GM23338 (cell line): ENCODE data around the gene SPHK1. TPM values are rescaled to one million over a fixed set of nuclear protein-coding genes. Genes with fewer than 3 reads are reported as not detected.

Source experiments
- ATAC-seq: fragments of 200-7000 bp; cut with Tn5 transposase; 3 replicates; pipeline ENCODE4 v1.9.1; 2020
- DNase-seq: peaks from one replicate; pipeline ENCODE4 v3.0.0-alpha.2; 2015; ENCODE audit warnings: low spot score
- H2AFZ ChIP-seq: fragments of 200-600 bp; sonication (generic); 2 replicates; pipeline ENCODE4 v1.8.0; 2016; ENCODE audit warnings: antibody characterized with exemption, mild to moderate bottlenecking, moderate library complexity
- H3F3A ChIP-seq: fragments of 200-600 bp; sonication (generic); replicated peaks from 2 replicates; pipeline ENCODE4 v1.8.0; 2017; ENCODE audit warnings: antibody characterized with exemption, mixed run types, low read depth
- H3K27ac ChIP-seq: fragments of 200-600 bp; sonication (generic); 2 replicates; pipeline ENCODE4 v1.6.1; 2016; ENCODE audit warnings: low read depth
- H3K27me3 ChIP-seq: fragments of 200-600 bp; sonication (generic); 2 replicates; pipeline ENCODE4 v1.8.0; 2016; ENCODE audit warnings: mild to moderate bottlenecking, mixed run types, moderate library complexity; ENCODE audit not compliant: insufficient read depth
- H3K36me3 ChIP-seq: fragments of 200-600 bp; sonication (generic); 2 replicates; pipeline ENCODE4 v1.8.0; 2016; ENCODE audit warnings: mild to moderate bottlenecking; ENCODE audit not compliant: insufficient read depth
- H3K4me1 ChIP-seq: fragments of 200-600 bp; sonication (generic); 2 replicates; pipeline ENCODE4 v1.8.0; 2016; ENCODE audit warnings: mild to moderate bottlenecking, moderate library complexity; ENCODE audit not compliant: insufficient read depth
- H3K4me2 ChIP-seq: fragments of 200-600 bp; sonication (generic); 2 replicates; pipeline ENCODE4 v1.7.1; 2017; ENCODE audit warnings: mixed run types
- H3K4me3 ChIP-seq: fragments of 200-600 bp; sonication (generic); 2 replicates; pipeline ENCODE4 v1.6.1; 2016; ENCODE audit warnings: mixed run types
- H3K79me2 ChIP-seq: fragments of 200-600 bp; sonication (generic); replicated peaks from 2 replicates; pipeline ENCODE4 v1.8.0; 2017; ENCODE audit warnings: mild to moderate bottlenecking; ENCODE audit not compliant: insufficient read depth
- H3K9me2 ChIP-seq: fragments of 200-600 bp; sonication (generic); 2 replicates; pipeline ENCODE4 v1.8.0; 2017; ENCODE audit not compliant: insufficient read depth
- H4K20me1 ChIP-seq: fragments of 200-600 bp; sonication (generic); replicated peaks from 2 replicates; pipeline ENCODE4 v1.8.0; 2017; ENCODE audit warnings: mild to moderate bottlenecking; ENCODE audit not compliant: insufficient read depth
- H3K27ac Mint-ChIP-seq: 2 replicates; pipeline ENCODE4 v1.8.0; 2020; ENCODE audit warnings: inconsistent platforms, mild to moderate bottlenecking, moderate library complexity, mixed read lengths
- H3K27me3 Mint-ChIP-seq: 3 replicates; pipeline ENCODE4 v1.8.0; 2022; ENCODE audit warnings: low read depth, mild to moderate bottlenecking, moderate library complexity, mixed read lengths, inconsistent platforms; ENCODE audit not compliant: insufficient read depth, poor library complexity
- H3K36me3 Mint-ChIP-seq: 3 replicates; pipeline ENCODE4 v1.8.0; 2021; ENCODE audit warnings: low read depth, mild to moderate bottlenecking, inconsistent platforms, moderate library complexity, mixed read lengths
- H3K4me1 Mint-ChIP-seq: 3 replicates; pipeline ENCODE4 v1.8.0; 2020; ENCODE audit warnings: mild to moderate bottlenecking, inconsistent platforms, mixed read lengths
- H3K4me3 Mint-ChIP-seq: 3 replicates; pipeline ENCODE4 v1.8.0; 2021; ENCODE audit warnings: moderate library complexity, mild to moderate bottlenecking, inconsistent platforms, mixed read lengths
- H3K9me3 Mint-ChIP-seq: 3 replicates; pipeline ENCODE4 v1.8.0; 2020; ENCODE audit warnings: moderate library complexity, mild to moderate bottlenecking, inconsistent platforms, mixed read lengths
- CREB1 ChIP-seq: fragments of 250-450 bp; sonication (Bioruptor Pico); IDR thresholded peaks from 2 replicates; pipeline ENCODE4 v1.5.0; 2020; ENCODE audit warnings: low read depth, mild to moderate bottlenecking, moderate library complexity
- ETS1 ChIP-seq: IDR thresholded peaks from 2 replicates; pipeline ENCODE4 v1.6.1; 2016; ENCODE audit warnings: antibody characterized with exemption
- EZH2 ChIP-seq: fragments of 200-600 bp; sonication (generic); IDR thresholded peaks from one replicate; pipeline ENCODE4 v1.8.0; 2017; ENCODE audit warnings: antibody characterized with exemption, mild to moderate bottlenecking, low read depth; ENCODE audit not compliant: unreplicated experiment
- EZH2phosphoT487 ChIP-seq: fragments of 200-600 bp; sonication (generic); IDR thresholded peaks from one replicate; pipeline ENCODE4 v1.8.1; 2018; ENCODE audit warnings: antibody characterized with exemption; ENCODE audit not compliant: unreplicated experiment
- JUNB ChIP-seq: IDR thresholded peaks from one replicate; pipeline ENCODE4 v1.6.1; 2016; ENCODE audit warnings: antibody characterized with exemption; ENCODE audit not compliant: unreplicated experiment
- NANOG ChIP-seq: IDR thresholded peaks from 2 replicates; pipeline ENCODE4 v1.6.1; 2016; ENCODE audit warnings: antibody characterized with exemption, borderline replicate concordance
- POLR2AphosphoS5 ChIP-seq: IDR thresholded peaks from 2 replicates; pipeline ENCODE4 v1.6.1; 2016; ENCODE audit warnings: antibody characterized with exemption, low read depth
- STAT1 ChIP-seq: IDR thresholded peaks from one replicate; pipeline ENCODE4 v1.6.1; 2016; ENCODE audit warnings: antibody characterized with exemption; ENCODE audit not compliant: unreplicated experiment
- ZNF114 ChIP-seq: fragments of 250-450 bp; sonication (Bioruptor Pico); IDR thresholded peaks from 2 replicates; pipeline ENCODE4 v1.5.0; 2020; ENCODE audit warnings: mild to moderate bottlenecking, moderate library complexity
- ZNF331 ChIP-seq: fragments of 250-450 bp; sonication (Bioruptor Pico); IDR thresholded peaks from 2 replicates; pipeline ENCODE4 v1.5.0; 2020; ENCODE audit warnings: low read depth, mild to moderate bottlenecking, moderate library complexity
- polyA plus RNA-seq: library from polyadenylated mRNA; unstranded; fragments of >200 nt; fragmentation: Nextera tagmentation; extraction: Ambion mirVana; gene quantifications from 2 replicates; pipeline ENCODE4 v1.2.1, GENCODE V29; 2016
- total RNA-seq: library from RNA; depleted of rRNA; stranded (reverse); fragments of >200 nt; shearing (Covaris generic); gene quantifications from 2 replicates; pipeline ENCODE4 v1.2.3, GENCODE V29; 2014
- TF ChIP-seq, protein P1 (sequence below): fragments of 250-450 bp; sonication (Bioruptor Pico); IDR thresholded peaks from 2 replicates; pipeline ENCODE4 v1.5.0; 2020; ENCODE audit warnings: mild to moderate bottlenecking, moderate library complexity
- TF ChIP-seq, protein P2 (sequence below), 2 experiments: fragments of 200-600 bp in 1 of 2; sonication (generic) in 1 of 2; conservative IDR thresholded peaks; 2 replicates each; pipeline versions ENCODE4 v1.5.1 to v1.6.1; 2016 to 2017; ENCODE audit warnings: antibody characterized with exemption in 2 of 2, low read depth in 2 of 2, mild to moderate bottlenecking in 2 of 2, moderate library complexity in 1 of 2
- TF ChIP-seq, protein P3 (sequence below): IDR thresholded peaks from one replicate; pipeline ENCODE4 v1.6.1; 2018; ENCODE audit warnings: antibody characterized with exemption; ENCODE audit not compliant: unreplicated experiment

Gene SPHK1
- total and polyA plus RNA-seq, 2 experiments from 2014 or later, result 1.3 to 3.2 TPM

GRCh38 chr17:76419576-76420260, 35.3 kb downstream of the SPHK1 start:
- Histone ChIP-seq H4K20me1 (peaks cover 47% of the 10 kb centered on the region), H3K79me2 (peaks cover 95% of the 10 kb centered on the region), H3K4me3 (no peak overlapping the region), H3K4me1 (peaks cover 25% of the 10 kb centered on the region), H3K9me2 (no peaks in the 10 kb centered on the region; the same call in 1 of the 2 replicates), H3K4me2 (no peak overlapping the region), H3F3A (peaks cover 3% of the 10 kb centered on the region; the same call in 1 of the 2 replicates), H3K27me3 (no peaks in the 10 kb centered on the region), H3K36me3 (no peaks in the 10 kb centered on the region), H2AFZ (no peak overlapping the region), H3K27ac (peak overlapping the region; percentile 55)
- Mint-ChIP-seq H3K9me3 (no peaks in the 10 kb centered on the region), H3K27me3 (peaks cover 5% of the 10 kb centered on the region), H3K36me3 (peaks cover 22% of the 10 kb centered on the region), H3K4me1 (peaks cover 38% of the 10 kb centered on the region), H3K27ac (peak overlapping the region; percentile 59; the same call in 1 of the 2 replicates), H3K4me3 (no peak overlapping the region)
- ATAC-seq (no peak), DNase-seq (no peak)
- TF ChIP-seq STAT1, result no peak
- TF ChIP-seq, protein P1, sequence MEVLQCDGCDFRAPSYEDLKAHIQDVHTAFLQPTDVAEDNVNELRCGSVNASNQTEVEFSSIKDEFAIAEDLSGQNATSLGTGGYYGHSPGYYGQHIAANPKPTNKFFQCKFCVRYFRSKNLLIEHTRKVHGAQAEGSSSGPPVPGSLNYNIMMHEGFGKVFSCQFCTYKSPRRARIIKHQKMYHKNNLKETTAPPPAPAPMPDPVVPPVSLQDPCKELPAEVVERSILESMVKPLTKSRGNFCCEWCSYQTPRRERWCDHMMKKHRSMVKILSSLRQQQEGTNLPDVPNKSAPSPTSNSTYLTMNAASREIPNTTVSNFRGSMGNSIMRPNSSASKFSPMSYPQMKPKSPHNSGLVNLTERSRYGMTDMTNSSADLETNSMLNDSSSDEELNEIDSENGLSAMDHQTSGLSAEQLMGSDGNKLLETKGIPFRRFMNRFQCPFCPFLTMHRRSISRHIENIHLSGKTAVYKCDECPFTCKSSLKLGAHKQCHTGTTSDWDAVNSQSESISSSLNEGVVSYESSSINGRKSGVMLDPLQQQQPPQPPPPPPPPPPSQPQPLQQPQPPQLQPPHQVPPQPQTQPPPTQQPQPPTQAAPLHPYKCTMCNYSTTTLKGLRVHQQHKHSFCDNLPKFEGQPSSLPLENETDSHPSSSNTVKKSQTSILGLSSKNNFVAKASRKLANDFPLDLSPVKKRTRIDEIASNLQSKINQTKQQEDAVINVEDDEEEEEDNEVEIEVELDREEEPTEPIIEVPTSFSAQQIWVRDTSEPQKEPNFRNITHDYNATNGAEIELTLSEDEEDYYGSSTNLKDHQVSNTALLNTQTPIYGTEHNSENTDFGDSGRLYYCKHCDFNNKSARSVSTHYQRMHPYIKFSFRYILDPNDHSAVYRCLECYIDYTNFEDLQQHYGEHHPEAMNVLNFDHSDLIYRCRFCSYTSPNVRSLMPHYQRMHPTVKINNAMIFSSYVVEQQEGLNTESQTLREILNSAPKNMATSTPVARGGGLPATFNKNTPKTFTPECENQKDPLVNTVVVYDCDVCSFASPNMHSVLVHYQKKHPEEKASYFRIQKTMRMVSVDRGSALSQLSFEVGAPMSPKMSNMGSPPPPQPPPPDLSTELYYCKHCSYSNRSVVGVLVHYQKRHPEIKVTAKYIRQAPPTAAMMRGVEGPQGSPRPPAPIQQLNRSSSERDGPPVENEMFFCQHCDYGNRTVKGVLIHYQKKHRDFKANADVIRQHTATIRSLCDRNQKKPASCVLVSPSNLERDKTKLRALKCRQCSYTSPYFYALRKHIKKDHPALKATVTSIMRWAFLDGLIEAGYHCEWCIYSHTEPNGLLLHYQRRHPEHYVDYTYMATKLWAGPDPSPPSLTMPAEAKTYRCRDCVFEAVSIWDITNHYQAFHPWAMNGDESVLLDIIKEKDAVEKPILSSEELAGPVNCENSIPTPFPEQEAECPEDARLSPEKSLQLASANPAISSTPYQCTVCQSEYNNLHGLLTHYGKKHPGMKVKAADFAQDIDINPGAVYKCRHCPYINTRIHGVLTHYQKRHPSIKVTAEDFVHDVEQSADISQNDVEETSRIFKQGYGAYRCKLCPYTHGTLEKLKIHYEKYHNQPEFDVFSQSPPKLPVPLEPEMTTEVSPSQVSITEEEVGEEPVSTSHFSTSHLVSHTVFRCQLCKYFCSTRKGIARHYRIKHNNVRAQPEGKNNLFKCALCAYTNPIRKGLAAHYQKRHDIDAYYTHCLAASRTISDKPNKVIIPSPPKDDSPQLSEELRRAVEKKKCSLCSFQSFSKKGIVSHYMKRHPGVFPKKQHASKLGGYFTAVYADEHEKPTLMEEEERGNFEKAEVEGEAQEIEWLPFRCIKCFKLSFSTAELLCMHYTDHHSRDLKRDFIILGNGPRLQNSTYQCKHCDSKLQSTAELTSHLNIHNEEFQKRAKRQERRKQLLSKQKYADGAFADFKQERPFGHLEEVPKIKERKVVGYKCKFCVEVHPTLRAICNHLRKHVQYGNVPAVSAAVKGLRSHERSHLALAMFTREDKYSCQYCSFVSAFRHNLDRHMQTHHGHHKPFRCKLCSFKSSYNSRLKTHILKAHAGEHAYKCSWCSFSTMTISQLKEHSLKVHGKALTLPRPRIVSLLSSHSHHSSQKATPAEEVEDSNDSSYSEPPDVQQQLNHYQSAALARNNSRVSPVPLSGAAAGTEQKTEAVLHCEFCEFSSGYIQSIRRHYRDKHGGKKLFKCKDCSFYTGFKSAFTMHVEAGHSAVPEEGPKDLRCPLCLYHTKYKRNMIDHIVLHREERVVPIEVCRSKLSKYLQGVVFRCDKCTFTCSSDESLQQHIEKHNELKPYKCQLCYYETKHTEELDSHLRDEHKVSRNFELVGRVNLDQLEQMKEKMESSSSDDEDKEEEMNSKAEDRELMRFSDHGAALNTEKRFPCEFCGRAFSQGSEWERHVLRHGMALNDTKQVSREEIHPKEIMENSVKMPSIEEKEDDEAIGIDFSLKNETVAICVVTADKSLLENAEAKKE, result no peak
- TF ChIP-seq NANOG, result no peak
- no peak for TF ChIP-seq CREB1 (CRISPR knock-in tag)
- TF ChIP-seq ZNF331 (CRISPR knock-in tag), result no peak
- TF ChIP-seq EZH2phosphoT487, result no peak
- no peak for TF ChIP-seq ETS1
- TF ChIP-seq, protein P2, sequence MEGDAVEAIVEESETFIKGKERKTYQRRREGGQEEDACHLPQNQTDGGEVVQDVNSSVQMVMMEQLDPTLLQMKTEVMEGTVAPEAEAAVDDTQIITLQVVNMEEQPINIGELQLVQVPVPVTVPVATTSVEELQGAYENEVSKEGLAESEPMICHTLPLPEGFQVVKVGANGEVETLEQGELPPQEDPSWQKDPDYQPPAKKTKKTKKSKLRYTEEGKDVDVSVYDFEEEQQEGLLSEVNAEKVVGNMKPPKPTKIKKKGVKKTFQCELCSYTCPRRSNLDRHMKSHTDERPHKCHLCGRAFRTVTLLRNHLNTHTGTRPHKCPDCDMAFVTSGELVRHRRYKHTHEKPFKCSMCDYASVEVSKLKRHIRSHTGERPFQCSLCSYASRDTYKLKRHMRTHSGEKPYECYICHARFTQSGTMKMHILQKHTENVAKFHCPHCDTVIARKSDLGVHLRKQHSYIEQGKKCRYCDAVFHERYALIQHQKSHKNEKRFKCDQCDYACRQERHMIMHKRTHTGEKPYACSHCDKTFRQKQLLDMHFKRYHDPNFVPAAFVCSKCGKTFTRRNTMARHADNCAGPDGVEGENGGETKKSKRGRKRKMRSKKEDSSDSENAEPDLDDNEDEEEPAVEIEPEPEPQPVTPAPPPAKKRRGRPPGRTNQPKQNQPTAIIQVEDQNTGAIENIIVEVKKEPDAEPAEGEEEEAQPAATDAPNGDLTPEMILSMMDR (conservative IDR thresholded peaks at IDR 0.05; ENCODE audit: low read depth in 2 of 2), result no peak
- TF ChIP-seq, protein P3, sequence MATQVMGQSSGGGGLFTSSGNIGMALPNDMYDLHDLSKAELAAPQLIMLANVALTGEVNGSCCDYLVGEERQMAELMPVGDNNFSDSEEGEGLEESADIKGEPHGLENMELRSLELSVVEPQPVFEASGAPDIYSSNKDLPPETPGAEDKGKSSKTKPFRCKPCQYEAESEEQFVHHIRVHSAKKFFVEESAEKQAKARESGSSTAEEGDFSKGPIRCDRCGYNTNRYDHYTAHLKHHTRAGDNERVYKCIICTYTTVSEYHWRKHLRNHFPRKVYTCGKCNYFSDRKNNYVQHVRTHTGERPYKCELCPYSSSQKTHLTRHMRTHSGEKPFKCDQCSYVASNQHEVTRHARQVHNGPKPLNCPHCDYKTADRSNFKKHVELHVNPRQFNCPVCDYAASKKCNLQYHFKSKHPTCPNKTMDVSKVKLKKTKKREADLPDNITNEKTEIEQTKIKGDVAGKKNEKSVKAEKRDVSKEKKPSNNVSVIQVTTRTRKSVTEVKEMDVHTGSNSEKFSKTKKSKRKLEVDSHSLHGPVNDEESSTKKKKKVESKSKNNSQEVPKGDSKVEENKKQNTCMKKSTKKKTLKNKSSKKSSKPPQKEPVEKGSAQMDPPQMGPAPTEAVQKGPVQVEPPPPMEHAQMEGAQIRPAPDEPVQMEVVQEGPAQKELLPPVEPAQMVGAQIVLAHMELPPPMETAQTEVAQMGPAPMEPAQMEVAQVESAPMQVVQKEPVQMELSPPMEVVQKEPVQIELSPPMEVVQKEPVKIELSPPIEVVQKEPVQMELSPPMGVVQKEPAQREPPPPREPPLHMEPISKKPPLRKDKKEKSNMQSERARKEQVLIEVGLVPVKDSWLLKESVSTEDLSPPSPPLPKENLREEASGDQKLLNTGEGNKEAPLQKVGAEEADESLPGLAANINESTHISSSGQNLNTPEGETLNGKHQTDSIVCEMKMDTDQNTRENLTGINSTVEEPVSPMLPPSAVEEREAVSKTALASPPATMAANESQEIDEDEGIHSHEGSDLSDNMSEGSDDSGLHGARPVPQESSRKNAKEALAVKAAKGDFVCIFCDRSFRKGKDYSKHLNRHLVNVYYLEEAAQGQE, result no peak
- TF ChIP-seq ZNF114 (CRISPR knock-in tag), result no peak
- TF ChIP-seq EZH2, result no peak
- no peak for TF ChIP-seq POLR2AphosphoS5
- no peak for TF ChIP-seq JUNB
